HG03442 (cell line): ENCODE data around the gene TSPAN18.

ENCODE experiments used
- ATAC-seq: cut with Tn5 transposase; IDR thresholded peaks from one replicate; pipeline ENCODE4 v1.9.1; 2021; ENCODE audit warnings: mild to moderate bottlenecking, moderate library complexity; ENCODE audit not compliant: unreplicated experiment

TSPAN18 gene

DNA sequence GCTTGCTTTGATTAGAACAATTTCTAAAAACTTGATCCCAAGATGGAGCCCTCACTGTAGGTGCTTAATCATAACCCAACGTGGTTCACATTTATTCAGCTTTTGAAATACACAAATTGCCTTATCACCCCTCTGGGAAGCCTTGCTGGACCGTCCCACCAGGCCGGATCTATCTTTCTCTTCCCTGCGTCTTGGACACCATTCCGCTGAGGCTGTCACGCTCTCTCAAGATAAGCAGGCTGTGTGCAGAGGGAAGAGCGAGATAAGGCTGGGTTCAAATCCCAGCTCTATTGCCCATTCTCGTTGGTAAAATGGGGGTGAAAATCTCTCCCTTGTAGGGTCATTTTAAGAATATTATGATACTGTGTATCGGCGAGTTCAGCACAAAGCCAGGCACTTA is 244.4 kb downstream of the TSPAN18 start:
- no peak for ATAC-seq

DNA sequence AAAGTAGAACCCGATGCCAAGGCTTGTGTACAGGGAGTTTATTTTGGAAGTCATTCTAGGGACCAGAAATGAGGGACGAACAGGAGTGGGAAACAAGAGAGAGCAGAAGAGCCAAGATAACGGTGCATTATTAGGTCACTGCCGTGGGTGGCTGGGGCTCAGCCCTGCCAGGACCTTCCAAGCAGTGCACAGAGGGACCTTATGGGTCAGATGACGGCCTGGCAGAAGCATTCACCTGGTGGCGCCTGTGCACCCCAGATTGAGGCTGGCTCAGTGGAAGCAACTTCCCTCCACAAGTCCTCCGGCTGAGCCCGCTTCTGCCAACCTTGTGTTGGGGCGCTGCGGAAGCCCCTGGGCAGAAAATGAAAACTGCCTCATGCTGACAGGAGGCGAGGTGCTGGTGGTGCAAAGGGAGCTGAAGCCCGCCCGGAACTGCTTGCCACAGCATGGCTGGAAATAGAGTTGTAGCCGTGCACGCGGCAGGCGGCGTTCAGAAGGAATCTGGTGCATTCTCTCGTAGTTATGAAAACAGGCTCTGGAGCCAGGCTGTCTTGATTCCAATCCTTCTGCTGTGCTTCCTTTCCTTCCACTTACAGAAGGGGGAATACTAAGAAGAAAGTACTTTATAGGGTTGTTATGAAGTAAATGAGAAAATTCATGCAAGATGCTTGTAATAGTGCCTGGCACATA is 246.1 kb downstream of the TSPAN18 start:
- ATAC-seq = no peak

DNA sequence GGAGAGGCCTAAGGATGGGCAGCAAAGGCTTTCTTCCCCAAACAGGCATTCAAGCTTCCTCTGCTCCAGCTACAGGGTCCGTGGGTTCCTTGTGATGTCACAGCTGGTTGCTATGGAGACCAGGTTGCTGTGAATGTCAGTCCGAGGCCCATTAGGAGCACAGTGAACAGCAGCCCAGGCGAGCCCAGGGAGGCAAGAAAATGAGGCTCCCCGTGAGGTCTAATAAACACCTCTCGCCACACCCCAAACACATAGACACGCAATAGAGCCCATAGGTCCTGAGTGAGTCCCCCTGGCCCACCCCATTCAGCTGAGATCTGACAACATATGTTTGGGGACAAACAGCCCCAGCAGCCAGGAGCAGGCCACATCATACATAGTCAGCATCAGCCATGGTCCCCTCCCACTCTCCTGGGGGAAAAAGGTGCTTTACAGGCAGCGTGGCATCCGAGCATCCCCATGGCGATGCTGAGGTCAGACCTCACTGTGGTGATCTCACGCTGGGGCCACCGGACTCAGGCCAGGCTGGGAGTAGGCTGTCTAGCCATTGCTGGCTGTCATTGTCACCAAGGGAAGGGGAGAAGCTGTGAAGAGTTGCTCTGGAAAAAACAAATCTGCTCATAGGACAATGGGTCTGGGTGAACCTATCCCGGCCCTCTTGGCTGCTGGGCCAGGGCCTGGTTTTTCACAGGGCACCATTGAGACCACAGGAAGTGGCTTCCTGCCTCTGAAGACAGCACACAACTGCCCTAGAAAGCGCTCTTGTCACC is 247.1 kb downstream of the TSPAN18 start:
- no peak for ATAC-seq

DNA sequence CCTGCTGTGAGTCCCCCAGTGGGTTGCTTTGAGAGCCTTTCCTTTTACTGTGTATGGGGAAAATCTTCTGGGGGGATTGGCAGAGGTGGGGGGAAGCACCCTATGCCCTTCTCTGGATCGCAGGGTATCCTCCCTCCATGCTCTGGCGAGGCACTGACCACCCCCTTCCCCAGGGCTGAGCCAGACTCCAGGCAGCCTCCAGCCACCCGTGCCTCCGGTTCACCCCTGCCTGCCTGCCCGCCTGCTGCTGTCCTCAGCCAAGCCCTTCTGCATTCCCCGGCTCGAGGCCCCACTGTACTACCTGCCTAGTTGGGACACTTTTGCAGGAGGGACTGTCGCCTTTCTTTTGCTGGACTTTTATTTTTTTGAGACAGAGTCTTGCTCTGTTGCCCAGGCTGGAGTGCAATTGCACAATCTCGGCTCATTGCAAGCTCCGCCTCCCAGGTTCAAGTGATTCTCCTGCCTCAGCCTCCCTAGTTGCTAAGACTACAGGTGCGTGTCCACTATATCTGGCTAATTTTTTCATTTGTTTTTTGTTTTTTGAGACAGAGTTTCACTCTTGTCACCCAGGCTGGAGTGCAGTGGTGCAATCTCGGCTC is 247.7 kb downstream of the TSPAN18 start:
- no peak for ATAC-seq

DNA sequence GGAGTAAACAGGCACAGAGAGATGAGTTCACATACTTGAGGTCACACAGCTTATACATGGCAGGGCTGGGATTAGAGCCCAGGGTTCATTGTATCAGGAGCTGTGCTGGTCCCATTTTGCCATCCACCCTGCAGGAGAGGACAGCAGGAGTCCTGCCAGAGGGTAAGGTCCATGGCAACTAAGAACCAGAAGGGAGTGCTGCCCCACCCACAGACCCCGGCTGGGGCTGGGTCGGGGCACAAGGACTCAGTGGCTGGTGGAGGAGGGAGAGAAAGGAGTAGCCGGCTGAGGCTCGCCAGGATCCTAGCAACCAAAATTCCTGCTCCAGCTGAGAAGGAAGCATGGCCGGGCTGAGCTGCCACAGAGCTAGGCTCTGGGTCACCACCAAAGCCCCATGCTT is 249.8 kb downstream of the TSPAN18 start:
- ATAC-seq = no peak

DNA sequence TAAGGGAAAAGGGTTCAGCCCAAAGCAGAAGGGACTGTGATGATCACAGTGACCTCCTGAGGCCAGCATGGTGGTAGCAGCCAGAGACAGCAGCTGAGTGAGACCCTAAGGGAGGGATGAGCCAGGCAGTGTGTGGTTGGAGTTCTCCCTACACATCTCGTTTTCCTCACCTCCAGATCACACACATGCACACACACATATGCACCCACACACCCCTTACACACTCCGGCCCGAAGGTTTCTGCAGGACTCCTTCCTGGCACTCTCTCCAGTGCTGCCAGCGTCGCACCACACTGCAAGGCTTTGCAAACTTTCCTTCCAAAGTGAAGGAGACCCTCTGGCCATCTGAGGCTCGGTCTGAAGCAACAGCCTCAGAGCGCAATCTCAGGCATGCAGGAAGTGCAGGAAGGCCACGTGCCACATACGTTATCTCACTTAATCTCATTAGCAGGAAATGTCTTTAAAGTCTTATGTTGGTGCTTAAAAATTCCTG is 250.8 kb downstream of the TSPAN18 start:
- no peak for ATAC-seq

DNA sequence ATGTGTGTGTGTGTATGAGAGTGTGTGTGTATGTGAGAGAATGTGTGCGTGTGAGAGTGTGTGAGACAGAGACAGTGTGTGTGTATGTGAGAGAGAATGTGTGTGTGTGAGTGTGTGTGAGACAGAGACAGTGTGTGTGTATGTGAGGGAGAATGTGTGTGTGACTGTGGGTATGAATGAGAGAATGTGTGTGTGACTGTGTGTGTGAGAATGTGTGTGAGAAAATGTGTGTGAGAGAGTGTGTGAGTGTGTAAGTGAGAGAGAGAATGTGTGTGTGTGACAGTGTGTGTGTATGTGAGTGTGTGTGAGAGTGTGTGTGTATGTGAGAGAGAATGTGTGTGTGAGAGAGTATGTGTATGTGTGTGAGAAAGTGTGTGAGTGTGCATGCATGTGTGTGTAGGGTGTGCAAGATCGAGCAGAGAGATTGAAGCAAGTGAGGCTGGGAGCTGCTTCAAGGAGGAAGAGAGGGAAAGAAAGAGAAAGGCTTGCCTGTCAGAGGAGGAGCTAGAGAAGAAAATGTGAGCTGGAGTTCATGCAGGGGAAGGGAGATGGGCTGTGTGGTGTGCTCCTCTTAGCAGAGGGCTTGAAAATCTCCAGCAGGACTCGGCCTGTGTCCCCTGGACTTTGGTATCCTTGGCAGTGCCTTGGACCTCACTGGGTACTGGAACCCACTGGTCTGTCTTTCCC is 251.7 kb downstream of the TSPAN18 start:
- ATAC-seq = no peak

DNA sequence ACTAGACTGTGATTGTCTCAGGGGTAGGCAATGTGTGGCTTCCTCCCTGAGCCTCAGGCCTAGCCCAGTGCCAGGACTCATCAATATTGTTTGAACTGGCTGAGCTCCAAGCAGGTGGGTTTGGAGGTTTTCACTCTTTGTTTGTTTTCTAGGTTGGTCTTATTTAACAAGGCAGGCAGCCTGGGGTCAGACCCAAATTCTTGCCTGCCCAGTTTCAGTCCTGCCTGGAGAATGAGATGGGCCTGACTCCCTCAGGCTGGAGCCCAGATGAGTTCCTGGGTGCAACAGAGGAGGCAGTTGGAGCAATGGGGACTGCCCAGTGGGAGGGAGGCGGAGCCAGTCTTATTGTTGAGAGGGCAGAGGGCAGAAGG is 252.2 kb downstream of the TSPAN18 start:
- ATAC-seq = no peak

DNA sequence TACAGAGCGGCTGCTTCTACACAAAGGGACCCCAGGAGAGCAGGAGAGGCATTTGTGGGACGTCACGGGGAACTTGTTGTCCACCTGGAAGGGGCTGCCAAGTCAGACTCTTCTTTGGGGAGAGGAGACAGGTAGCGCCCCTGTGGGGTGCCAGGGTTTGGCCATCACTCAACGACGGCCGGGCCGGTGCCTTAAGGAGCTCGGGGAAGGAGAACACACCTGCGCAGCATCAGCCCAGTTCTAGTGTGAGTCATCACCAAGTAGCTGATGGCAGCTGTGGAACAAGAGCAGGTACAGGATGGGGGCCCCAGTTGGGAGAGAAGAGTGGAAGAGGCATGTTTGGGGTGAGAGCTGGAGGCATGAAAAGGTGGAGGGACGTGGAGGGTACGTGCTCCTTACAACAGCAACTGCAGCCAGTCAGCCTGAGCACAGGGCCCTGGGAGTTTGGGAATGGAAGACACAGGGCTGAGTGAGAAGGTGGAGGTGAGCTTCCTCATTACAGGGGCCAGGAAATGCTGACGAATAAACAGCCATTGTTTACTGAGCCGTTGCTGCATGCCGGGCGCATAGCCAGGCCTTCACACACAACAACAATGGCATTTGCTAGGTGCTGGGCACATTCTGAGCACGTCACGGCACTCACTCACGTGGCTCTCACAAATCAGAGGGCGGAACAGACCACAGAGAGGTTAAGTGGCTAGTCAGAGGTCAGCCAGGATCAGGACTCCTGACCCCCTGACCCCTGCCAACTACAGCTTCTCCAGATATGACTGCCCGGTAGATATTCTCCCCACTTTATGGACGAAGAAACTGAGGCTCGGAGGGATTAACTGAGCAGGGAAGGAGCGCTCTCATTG is 253.0 kb downstream of the TSPAN18 start:
- no peak for ATAC-seq

DNA sequence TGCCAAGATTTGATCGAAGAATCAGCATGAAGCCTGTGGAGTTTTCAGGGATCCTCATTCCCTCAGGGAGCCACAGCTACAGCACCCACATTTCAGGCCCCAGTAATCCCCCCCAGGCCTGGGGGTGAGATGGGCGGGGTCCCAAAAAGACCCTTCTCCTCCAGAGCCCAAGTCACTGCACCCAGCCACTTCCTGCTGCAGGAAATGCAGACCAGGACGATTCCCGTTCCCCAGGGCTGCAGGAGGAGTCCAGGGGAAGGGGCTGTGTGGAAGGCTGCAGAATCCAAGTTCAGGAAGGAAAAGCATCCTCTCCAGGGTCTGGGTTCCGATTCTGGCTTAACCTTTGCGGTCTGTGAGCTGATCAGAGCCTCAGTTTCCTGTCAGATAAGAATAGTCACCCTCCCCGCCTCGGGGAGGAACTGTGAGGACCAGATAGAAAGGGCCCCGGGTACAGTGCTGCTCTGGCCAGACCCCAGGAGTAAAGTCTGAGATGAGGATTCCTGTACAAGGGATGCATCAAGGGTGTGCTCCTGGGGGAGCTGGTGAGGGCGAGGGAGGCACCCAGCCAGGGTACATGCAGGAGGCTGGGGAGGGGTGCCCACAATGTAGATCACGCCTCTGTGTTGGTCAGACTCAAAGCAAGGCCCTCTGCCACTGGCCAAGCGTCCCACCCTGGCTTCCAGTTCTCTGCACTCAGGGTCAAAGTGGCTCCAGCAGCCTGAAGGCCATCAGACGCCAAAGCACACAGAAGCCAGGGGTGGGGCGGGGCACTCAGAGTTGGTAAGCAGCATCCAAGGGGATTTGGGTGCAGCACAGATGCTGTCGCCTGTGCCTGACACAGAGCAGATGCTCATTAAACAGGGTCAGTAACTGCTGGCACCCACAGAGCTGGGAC is 254.0 kb downstream of the TSPAN18 start:
- ATAC-seq = no peak
